T-cell (primary cell): ENCODE measurements around the gene ZNF778. TPM values are rescaled to one million over a fixed set of nuclear protein-coding genes. Genes with fewer than 3 reads are reported as not detected.
A peak's percentile ranks its signal among the peaks of the same experiment; 100 is the strongest.

Experiments
- ATAC-seq, 4 experiments: fragments of 200-7000 bp in 3 of 4; fragments of 150-1000 bp in 1 of 4; cut with Tn5 transposase; replicated peaks in 1 of 4; 1 replicate in 3 of 4; 2 replicates in 1 of 4; pipeline ENCODE4 v1.10.0; 2021; ENCODE audit warnings: moderate library complexity in 3 of 4, mild to moderate bottlenecking in 2 of 4, moderate number of reproducible peaks in 1 of 4
- CTCF ChIA-PET, 2 donors: fragments of 300-600 bp; sonication (Branson Sonifier 250); formaldehyde crosslinking; loops; one replicate each; lab custom pipeline; 2022; ENCODE audit warnings: antibody characterized with exemption in 2 of 2; lab: Charles Lee
- POLR2A ChIA-PET, 2 donors: fragments of 300-600 bp; sonication (Branson Sonifier 250); formaldehyde crosslinking; loops; one replicate each; lab custom pipeline; 2022; ENCODE audit warnings: antibody characterized with exemption in 2 of 2; lab: Charles Lee
- DNase-seq, 35 experiments: peaks; one replicate each; pipeline versions ENCODE4 v3.0.0 to v3.0.0-alpha.2; 2013 to 2023
- H3K27ac ChIP-seq: one replicate; pipeline ENCODE4 v1.5.1; 2013; ENCODE audit warnings: low read length
- H3K27me3 ChIP-seq, 2 experiments: replicated peaks in 1 of 2; 1 replicate in 1 of 2; 2 replicates in 1 of 2; pipeline versions ENCODE4 v1.6.1 to v1.7.0; 2013; ENCODE audit warnings: low read length in 1 of 2, mixed read lengths in 1 of 2; ENCODE audit not compliant: control insufficient read depth in 2 of 2, insufficient read depth in 2 of 2; ENCODE audit errors: extremely low read depth in 1 of 2
- H3K36me3 ChIP-seq, 2 donors: 1 replicate in 1 of 2; 2 replicates in 1 of 2; pipeline versions ENCODE4 v1.6.1 to v1.7.0; 2013; ENCODE audit warnings: low read length in 1 of 2; ENCODE audit not compliant: control insufficient read depth in 2 of 2, insufficient read depth in 1 of 2; ENCODE audit errors: extremely low read depth in 1 of 2
- H3K4me1 ChIP-seq, 2 experiments: 1 replicate in 1 of 2; 2 replicates in 1 of 2; pipeline versions ENCODE4 v1.6.1 to v1.7.0; 2013; ENCODE audit warnings: low read length in 2 of 2, mixed read lengths in 1 of 2; ENCODE audit not compliant: insufficient read depth in 2 of 2, control insufficient read depth in 1 of 2; ENCODE audit errors: extremely low read depth in 1 of 2
- H3K4me3 ChIP-seq, 2 donors: 1 replicate in 1 of 2; 2 replicates in 1 of 2; pipeline versions ENCODE4 v1.5.1 to v1.7.0; 2013; ENCODE audit warnings: mild to moderate bottlenecking in 2 of 2, low read length in 1 of 2, moderate library complexity in 1 of 2; ENCODE audit not compliant: control insufficient read depth in 1 of 2; ENCODE audit errors: extremely low read depth in 1 of 2
- H3K9me3 ChIP-seq: 2 replicates; pipeline ENCODE4 v1.7.0; 2013
- H3K27ac Mint-ChIP-seq, 2 donors: one replicate each; pipeline ENCODE4 v1.8.0; 2020 to 2021; ENCODE audit warnings: mild to moderate bottlenecking in 2 of 2, mixed read lengths in 2 of 2
- H3K27me3 Mint-ChIP-seq, 2 donors: one replicate each; pipeline ENCODE4 v1.8.0; 2021 to 2022; ENCODE audit warnings: mixed read lengths in 2 of 2
- H3K36me3 Mint-ChIP-seq: one replicate; pipeline ENCODE4 v1.8.0; 2021; ENCODE audit warnings: mixed read lengths
- H3K4me1 Mint-ChIP-seq, 3 donors: one replicate each; pipeline ENCODE4 v1.8.0; 2020 to 2022; ENCODE audit warnings: mixed read lengths in 3 of 3, mild to moderate bottlenecking in 1 of 3
- H3K4me3 Mint-ChIP-seq, 3 donors: one replicate each; pipeline ENCODE4 v1.8.0; 2020 to 2022; ENCODE audit warnings: mild to moderate bottlenecking in 3 of 3, mixed read lengths in 3 of 3, moderate library complexity in 3 of 3
- H3K9me3 Mint-ChIP-seq, 3 donors: one replicate each; pipeline ENCODE4 v1.8.0; 2020 to 2022; ENCODE audit warnings: mixed read lengths in 3 of 3
- WGBS: methylation state at CpG from one replicate; pipeline ENCODE4 v1.1.5; 2013; ENCODE audit warnings: missing lambda C conversion rate; ENCODE audit not compliant: insufficient coverage; 5-methylcytosine and 5-hydroxymethylcytosine counted together
- total RNA-seq, 35 experiments: library from RNA in 6 of 35; stranded (reverse) in 6 of 35; fragments of 120-200 nt in 1 of 35; gene quantifications; one replicate each; pipeline versions ENCODE4 v1.2.1 to v1.2.4 and lab custom pipeline; 2013 to 2026

The ZNF778 gene
- total RNA-seq, 5 donors from 2014 or later (not counting 1 experiment from before 2014, with no cell fraction given), result 6.0 to 16.3 (median 13.6) TPM

DNA sequence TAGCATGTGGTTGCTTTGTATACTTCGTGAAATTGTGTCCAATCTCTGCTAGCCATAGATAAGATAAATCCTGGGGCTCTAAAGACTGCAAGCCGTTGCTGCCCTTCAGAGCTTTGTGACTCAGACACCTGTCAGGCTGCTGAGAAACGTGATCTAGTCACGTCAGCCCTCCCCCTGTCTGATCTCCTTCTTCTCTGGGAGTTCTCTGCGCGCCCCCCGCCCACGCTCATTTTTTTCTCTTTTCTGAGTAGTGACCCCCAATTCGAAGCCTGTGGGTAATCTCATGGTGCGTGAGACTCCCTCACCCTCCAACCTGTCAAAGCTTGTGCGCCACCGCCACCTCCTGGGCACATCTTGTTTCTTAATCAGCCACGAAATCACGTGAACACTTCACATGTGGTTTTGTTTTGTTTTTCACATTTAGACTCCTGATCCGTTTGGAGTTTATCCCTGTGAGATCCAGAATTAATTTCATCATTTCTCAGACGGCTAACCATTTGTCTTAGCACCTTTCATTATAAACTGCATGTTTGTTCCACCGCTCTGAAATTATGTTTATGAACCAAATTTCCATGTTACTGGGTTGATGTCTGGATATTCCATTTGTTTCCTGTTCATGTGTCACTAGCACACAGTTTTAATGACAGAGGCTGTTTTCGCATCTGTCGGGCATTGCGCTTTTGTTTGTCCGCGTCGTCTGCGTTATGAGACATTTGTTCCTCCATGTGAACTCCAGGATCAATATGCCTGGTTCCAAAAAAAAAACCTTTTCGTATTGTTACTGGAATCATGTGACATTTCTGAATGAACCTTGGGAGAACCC lies 977 bp upstream of the ZNF778 start:
- ATAC-seq (peak; percentile 70 to 74 (median 72)), DNase-seq (peak; percentile 68 to 90 (median 82))
- H3K27me3 ChIP-seq, result peaks cover 0 to under 1% of the 10 kb centered on the region in 2 experiments
- no peaks in the 10 kb centered on the region for H3K9me3 ChIP-seq
- CTCF ChIA-PET, result interaction anchor here (0.5 to 0.7 kb wide), 3 partner anchors 13 to 441 kb away, joined by 3 to 8 read pairs (median 6); no protein-coding TSS in a partner anchor
- H3K4me3 Mint-ChIP-seq, result peak overlapping the region; percentile 74 to 90 (median 88)
- peaks cover 22 to 36% (median 26%) of the 10 kb centered on the region in 3 donors for H3K4me1 Mint-ChIP-seq
- H3K27me3 Mint-ChIP-seq, result no peaks in the 10 kb centered on the region
- 1% methylated on average over 20 of the region's 25 CpGs for WGBS
- peaks cover 13 to 20% of the 10 kb centered on the region in 2 experiments for H3K4me1 ChIP-seq
- peak overlapping the region; percentile 76 to 85 for H3K4me3 ChIP-seq
- POLR2A ChIA-PET, result interaction anchor here in 1 of 2 donors (0.6 kb wide), 2 partner anchors 424 to 546 kb away, joined by 3 to 4 read pairs; no protein-coding TSS in a partner anchor
- peaks cover 12% of the 10 kb centered on the region for H3K36me3 Mint-ChIP-seq
- peaks cover 3 to 14% of the 10 kb centered on the region in 2 donors for H3K36me3 ChIP-seq
- H3K27ac ChIP-seq, result peak overlapping the region; percentile 88
- no peaks in the 10 kb centered on the region for H3K9me3 Mint-ChIP-seq
- H3K27ac Mint-ChIP-seq, result peak overlapping the region; percentile 87 to 94

DNA sequence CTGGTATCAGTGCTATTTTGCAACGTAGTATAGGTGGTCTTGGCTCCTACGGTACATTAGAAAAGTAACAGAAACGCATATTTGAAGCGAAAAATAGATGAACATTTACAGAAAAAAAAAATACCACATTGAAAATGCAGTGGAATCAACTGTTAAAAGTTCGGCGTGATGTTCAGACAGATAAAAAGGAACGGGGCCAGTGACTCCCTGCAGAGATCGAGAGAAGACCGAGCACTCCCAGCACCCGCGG lies 440 bp upstream of the ZNF778 start:
- peak overlapping the region; percentile 87 to 94 for H3K27ac Mint-ChIP-seq
- peak in 1 of 35 experiments; percentile 19 for DNase-seq
- Histone ChIP-seq H3K27ac (peak overlapping the region; percentile 88), H3K27me3 (no peaks in the 10 kb centered on the region), H3K4me3 (peak overlapping the region; percentile 76 to 85), H3K4me1 (peaks cover 13 to 20% of the 10 kb centered on the region in 2 experiments), H3K9me3 (no peaks in the 10 kb centered on the region), H3K36me3 (peaks cover 3 to 19% of the 10 kb centered on the region in 2 donors)
- H3K9me3 Mint-ChIP-seq, result no peaks in the 10 kb centered on the region
- no peaks in the 10 kb centered on the region for H3K27me3 Mint-ChIP-seq
- peaks cover 22 to 36% (median 26%) of the 10 kb centered on the region in 3 donors for H3K4me1 Mint-ChIP-seq
- ChIA-PET CTCF (interaction anchor here (0.6 to 1.2 kb wide), 3 partner anchors 24 to 471 kb away, joined by 3 to 5 read pairs (median 3); no protein-coding TSS in a partner anchor), POLR2A (no interaction called here)
- H3K4me3 Mint-ChIP-seq, result peak overlapping the region; percentile 74 to 90 (median 88)
- no peak for ATAC-seq
- peaks cover 17% of the 10 kb centered on the region for H3K36me3 Mint-ChIP-seq
- 0% methylated on average over 8 of the region's 11 CpGs for WGBS

DNA sequence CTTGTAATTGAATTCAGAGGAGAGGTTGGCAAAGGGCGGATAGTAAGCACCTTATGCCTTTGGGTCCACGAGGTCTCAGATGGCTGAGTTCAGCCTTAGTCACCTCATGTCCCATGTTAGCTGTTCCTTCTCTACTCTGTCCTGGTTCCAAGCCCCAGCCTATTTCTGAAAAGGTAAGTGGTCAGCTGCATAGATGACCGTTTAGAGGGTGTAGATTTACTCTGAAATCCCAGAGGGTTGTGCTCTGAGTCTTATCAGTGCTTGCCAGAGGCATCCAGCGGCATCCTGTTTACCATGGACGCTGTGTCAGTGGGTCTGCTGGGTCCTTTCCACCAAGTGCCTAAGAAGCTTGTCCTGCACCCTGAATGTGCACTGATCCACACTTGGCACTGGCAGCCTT lies 1.9 kb downstream of the ZNF778 start:
- Mint-ChIP-seq H3K4me1 (peaks cover 20 to 35% (median 26%) of the 10 kb centered on the region in 3 donors), H3K36me3 (peaks cover 33% of the 10 kb centered on the region), H3K27me3 (no peaks in the 10 kb centered on the region), H3K9me3 (no peaks in the 10 kb centered on the region), H3K27ac (peak overlapping the region; percentile 52 to 59), H3K4me3 (peak overlapping the region; percentile 62 to 90 (median 70))
- Histone ChIP-seq H3K9me3 (no peaks in the 10 kb centered on the region), H3K27me3 (no peaks in the 10 kb centered on the region), H3K27ac (no peak overlapping the region), H3K4me1 (peaks cover 13 to 20% of the 10 kb centered on the region in 2 experiments), H3K4me3 (no peak overlapping the region), H3K36me3 (peaks cover 9 to 35% of the 10 kb centered on the region in 2 donors)
- ChIA-PET CTCF (no interaction called here), POLR2A (no interaction called here)
- 96% methylated on average over 4 of the region's 5 CpGs for WGBS
- DNase-seq (no peak), ATAC-seq (no peak)

- peaks cover 0 to 3% (median 2%) of the 10 kb centered on the region in 3 donors for H3K9me3 Mint-ChIP-seq
- WGBS, result 94% methylated on average over 2 of the region's 3 CpGs
- H3K27ac ChIP-seq, result no peak overlapping the region
- peaks cover 53% of the 10 kb centered on the region for H3K36me3 Mint-ChIP-seq
- ChIA-PET CTCF (no interaction called here), POLR2A (no interaction called here)
- peaks cover 10 to 23% (median 18%) of the 10 kb centered on the region in 3 donors for H3K4me1 Mint-ChIP-seq
- H3K4me3 Mint-ChIP-seq, result no peak overlapping the region
- H3K36me3 ChIP-seq, result peaks cover 18 to 48% of the 10 kb centered on the region in 2 donors
- DNase-seq, result no peak
- H3K4me1 ChIP-seq, result peaks cover 11 to 12% of the 10 kb centered on the region in 2 experiments
- no peak overlapping the region for H3K4me3 ChIP-seq
- no peak overlapping the region for H3K27ac Mint-ChIP-seq
- ATAC-seq, result no peak
- H3K27me3 ChIP-seq, result no peaks in the 10 kb centered on the region
- H3K27me3 Mint-ChIP-seq, result no peaks in the 10 kb centered on the region
- H3K9me3 ChIP-seq, result peaks cover 1% of the 10 kb centered on the region
Measured at GRCh38 chr16:89221604-89222003, 4.1 kb downstream of the ZNF778 start.

- no peak for DNase-seq
- POLR2A ChIA-PET, result no interaction called here
- Mint-ChIP-seq H3K27me3 (no peaks in the 10 kb centered on the region), H3K27ac (no peak overlapping the region), H3K4me1 (peaks cover 7 to 15% (median 13%) of the 10 kb centered on the region in 3 donors), H3K36me3 (peaks cover 66% of the 10 kb centered on the region), H3K4me3 (no peak overlapping the region), H3K9me3 (peaks cover 0 to 13% (median 10%) of the 10 kb centered on the region in 3 donors)
- H3K36me3 ChIP-seq, result peaks cover 30 to 61% of the 10 kb centered on the region in 2 donors
- CTCF ChIA-PET, result no interaction called here
- no peak overlapping the region for H3K27ac ChIP-seq
- WGBS, result 96% methylated on average over 18 of the region's 21 CpGs
- no peak for ATAC-seq
- H3K4me3 ChIP-seq, result no peak overlapping the region
- peaks cover 5 to 7% of the 10 kb centered on the region in 2 experiments for H3K4me1 ChIP-seq
- peaks cover 8% of the 10 kb centered on the region for H3K9me3 ChIP-seq
- no peaks in the 10 kb centered on the region for H3K27me3 ChIP-seq
Measured at GRCh38 chr16:89222931-89223330, 5.4 kb downstream of the ZNF778 start.

GRCh38 chr16:89224665-89225064 lies 7.2 kb downstream of the ZNF778 start:
- POLR2A ChIA-PET, result no interaction called here
- Histone ChIP-seq H3K36me3 (peaks cover 29 to 60% of the 10 kb centered on the region in 2 donors), H3K27ac (no peak overlapping the region), H3K4me1 (no peaks in the 10 kb centered on the region), H3K4me3 (no peak overlapping the region), H3K9me3 (peaks cover 14% of the 10 kb centered on the region), H3K27me3 (no peaks in the 10 kb centered on the region)
- Mint-ChIP-seq H3K9me3 (peaks cover 0 to 17% (median 16%) of the 10 kb centered on the region in 3 donors), H3K27ac (no peak overlapping the region), H3K36me3 (peaks cover 81% of the 10 kb centered on the region), H3K27me3 (no peaks in the 10 kb centered on the region), H3K4me1 (peaks cover 2 to 4% (median 3%) of the 10 kb centered on the region in 3 donors), H3K4me3 (no peak overlapping the region)
- no peak for ATAC-seq
- 100% methylated on average over 4 of the region's 10 CpGs for WGBS
- CTCF ChIA-PET, result interaction anchor here in 1 of 2 donors (0.6 kb wide), 1 partner anchor 14 kb away, joined by 3 read pairs; no protein-coding TSS in a partner anchor
- DNase-seq, result no peak
